PC-3 (cell line): ENCODE results near the gene DNAH14. TPM values are rescaled to one million over a fixed set of nuclear protein-coding genes. Genes with fewer than 3 reads are reported as not detected.

Source experiments
- ATAC-seq: fragments of 200-7000 bp; cut with Tn5 transposase; 2 replicates; pipeline ENCODE4 v1.9.1; 2020; ENCODE audit warnings: mild to moderate bottlenecking, moderate library complexity
- BruUV-seq: library from RNA; stranded (reverse); fragments of 400-500 nt; replicated peaks from 2 replicates; lab custom pipeline; 2021; lab: Mats Ljungman, UMichigan
- CTCF ChIA-PET: fragments of 300-600 bp; sonication (Branson Sonifier 250); formaldehyde crosslinking; loops from one replicate; lab custom pipeline; 2022; ENCODE audit warnings: antibody characterized with exemption; lab: Charles Lee
- POLR2A ChIA-PET: fragments of 300-600 bp; sonication (Branson Sonifier 250); formaldehyde crosslinking; loops from one replicate; lab custom pipeline; 2022; ENCODE audit warnings: antibody characterized with exemption; ENCODE audit not compliant: unreplicated experiment; lab: Charles Lee
- DNase-seq: peaks from one replicate; pipeline ENCODE4 v3.0.0-alpha.2; 2015
- H2AFZ ChIP-seq: fragments of 300-600 bp; sonication (generic); 2 replicates; pipeline ENCODE4 v1.6.0; 2016; ENCODE audit warnings: antibody characterized with exemption, low read length
- H3F3A ChIP-seq: fragments of 300-600 bp; sonication (generic); one replicate; pipeline ENCODE4 v1.6.0; 2017; ENCODE audit warnings: antibody characterized with exemption, low read length, control low read depth, mild to moderate bottlenecking; ENCODE audit not compliant: unreplicated experiment
- H3K27ac ChIP-seq: fragments of 300-600 bp; sonication (generic); 2 replicates; pipeline ENCODE4 v1.5.1; 2016; ENCODE audit warnings: mild to moderate bottlenecking, low read length
- H3K27me3 ChIP-seq: fragments of 300-600 bp; sonication (generic); 2 replicates; pipeline ENCODE4 v1.6.1; 2016; ENCODE audit warnings: low read length, mixed read lengths
- H3K36me3 ChIP-seq: fragments of 300-600 bp; sonication (generic); 2 replicates; pipeline ENCODE4 v1.6.1; 2016; ENCODE audit warnings: low read depth, mixed run types, low read length, mixed read lengths
- H3K4me1 ChIP-seq: fragments of 300-600 bp; sonication (generic); 2 replicates; pipeline ENCODE4 v1.5.1; 2016; ENCODE audit warnings: low read length; ENCODE audit not compliant: insufficient read depth
- H3K4me2 ChIP-seq: fragments of 300-600 bp; sonication (generic); 2 replicates; pipeline ENCODE4 v1.6.0; 2016; ENCODE audit warnings: low read length
- H3K4me3 ChIP-seq: fragments of 300-600 bp; sonication (generic); 2 replicates; pipeline ENCODE4 v1.5.1; 2016; ENCODE audit warnings: mild to moderate bottlenecking, low read length, mixed read lengths
- H3K79me2 ChIP-seq: fragments of 300-600 bp; sonication (generic); 2 replicates; pipeline ENCODE4 v1.6.1; 2017; ENCODE audit warnings: low read length, mixed read lengths
- H3K9ac ChIP-seq: fragments of 300-600 bp; sonication (generic); 2 replicates; pipeline ENCODE4 v1.6.0; 2016; ENCODE audit warnings: mild to moderate bottlenecking, low read length
- H3K9me2 ChIP-seq: fragments of 300-600 bp; sonication (generic); replicated peaks from 2 replicates; pipeline ENCODE4 v1.6.1; 2016; ENCODE audit warnings: mixed run types, low read length, mixed read lengths
- H3K9me3 ChIP-seq: fragments of 300-600 bp; sonication (generic); 2 replicates; pipeline ENCODE4 v1.6.1; 2016; ENCODE audit warnings: low read length, mixed read lengths
- H4K20me1 ChIP-seq: fragments of 300-600 bp; sonication (generic); 2 replicates; pipeline ENCODE4 v1.6.1; 2016; ENCODE audit warnings: low read length, mixed read lengths
- EZH2 ChIP-seq: fragments of 300-600 bp; sonication (generic); IDR thresholded peaks from one replicate; pipeline ENCODE4 v1.6.1; 2017; ENCODE audit warnings: antibody characterized with exemption, mild to moderate bottlenecking, low read length; ENCODE audit not compliant: unreplicated experiment
- EZH2phosphoT487 ChIP-seq: fragments of 300-600 bp; sonication (generic); IDR thresholded peaks from 2 replicates; pipeline ENCODE4 v1.6.1; 2018; ENCODE audit warnings: mild to moderate bottlenecking, antibody characterized with exemption, low read length, borderline replicate concordance
- intact Hi-C: fragments of 100-400 bp; cut with micrococcal nuclease; formaldehyde crosslinking; loops from 2 replicates; pipeline ENCODE4 v1.9.0; 2023
- total RNA-seq: library from RNA; depleted of rRNA; stranded (reverse); fragments of >200 nt; gene quantifications from 2 replicates; pipeline ENCODE4 v1.2.3, GENCODE V29; 2014
- TF ChIP-seq, protein P1 (sequence below): fragments of 300-600 bp; sonication (generic); conservative IDR thresholded peaks from 2 replicates; pipeline ENCODE4 v1.5.1; 2017; ENCODE audit warnings: antibody characterized with exemption, low read depth, mild to moderate bottlenecking, low read length

DNAH14 gene
- total RNA-seq, 1 experiment from 2014 or later, result 42.8 TPM

DNA sequence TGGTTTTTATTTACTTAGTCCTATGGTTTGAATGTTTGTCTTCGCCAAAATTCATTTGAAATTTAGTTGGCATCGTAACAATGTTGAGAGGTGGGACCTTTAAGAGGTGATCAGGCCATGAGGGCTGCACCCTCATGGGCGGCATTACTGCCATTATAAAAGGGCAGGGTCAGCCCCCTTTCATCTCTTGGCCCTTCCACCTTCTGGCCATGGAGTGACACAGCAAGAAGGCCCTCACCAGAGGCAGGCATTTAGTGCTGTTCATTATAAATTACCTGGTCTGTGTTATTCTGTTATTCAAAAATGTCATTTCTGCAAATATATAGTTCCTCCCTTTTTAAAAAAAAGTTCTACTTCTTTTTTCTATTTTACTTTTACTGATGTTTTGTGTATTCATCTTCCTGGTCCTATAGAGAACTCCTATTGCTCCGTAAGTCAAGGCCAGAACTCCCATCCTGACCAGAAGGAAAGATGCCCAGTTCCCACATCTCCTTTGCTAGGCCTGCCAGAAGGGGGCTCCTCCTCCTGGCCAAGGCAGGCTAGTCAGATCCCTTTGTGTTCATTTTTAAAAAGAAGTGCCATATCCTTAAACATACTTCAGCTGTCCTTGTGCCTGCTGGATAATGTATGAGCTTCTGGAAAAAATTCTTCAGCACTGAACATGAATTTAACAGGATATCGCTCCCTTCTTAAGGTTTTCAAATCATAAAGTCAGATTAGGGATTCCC, 508.4 kb downstream of the DNAH14 start:
- DNase-seq (peak; percentile 61), ATAC-seq (peak; percentile 90)
- Histone ChIP-seq H3K36me3 (no peaks in the 10 kb centered on the region), H3K9me3 (no peaks in the 10 kb centered on the region), H3K9ac (no peak overlapping the region), H3K27ac (no peak overlapping the region), H2AFZ (no peak overlapping the region), H4K20me1 (no peaks in the 10 kb centered on the region), H3K27me3 (no peaks in the 10 kb centered on the region), H3K9me2 (no peaks in the 10 kb centered on the region), H3F3A (no peaks in the 10 kb centered on the region), H3K4me1 (no peaks in the 10 kb centered on the region), H3K4me2 (no peak overlapping the region), H3K79me2 (no peaks in the 10 kb centered on the region), H3K4me3 (no peak overlapping the region)
- TF ChIP-seq, protein P1, sequence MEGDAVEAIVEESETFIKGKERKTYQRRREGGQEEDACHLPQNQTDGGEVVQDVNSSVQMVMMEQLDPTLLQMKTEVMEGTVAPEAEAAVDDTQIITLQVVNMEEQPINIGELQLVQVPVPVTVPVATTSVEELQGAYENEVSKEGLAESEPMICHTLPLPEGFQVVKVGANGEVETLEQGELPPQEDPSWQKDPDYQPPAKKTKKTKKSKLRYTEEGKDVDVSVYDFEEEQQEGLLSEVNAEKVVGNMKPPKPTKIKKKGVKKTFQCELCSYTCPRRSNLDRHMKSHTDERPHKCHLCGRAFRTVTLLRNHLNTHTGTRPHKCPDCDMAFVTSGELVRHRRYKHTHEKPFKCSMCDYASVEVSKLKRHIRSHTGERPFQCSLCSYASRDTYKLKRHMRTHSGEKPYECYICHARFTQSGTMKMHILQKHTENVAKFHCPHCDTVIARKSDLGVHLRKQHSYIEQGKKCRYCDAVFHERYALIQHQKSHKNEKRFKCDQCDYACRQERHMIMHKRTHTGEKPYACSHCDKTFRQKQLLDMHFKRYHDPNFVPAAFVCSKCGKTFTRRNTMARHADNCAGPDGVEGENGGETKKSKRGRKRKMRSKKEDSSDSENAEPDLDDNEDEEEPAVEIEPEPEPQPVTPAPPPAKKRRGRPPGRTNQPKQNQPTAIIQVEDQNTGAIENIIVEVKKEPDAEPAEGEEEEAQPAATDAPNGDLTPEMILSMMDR, result peak; percentile 83
- no peak for TF ChIP-seq EZH2
- intact Hi-C loops, result no loop called here
- CTCF ChIA-PET, result interaction anchor here (0.6 kb wide), 1 partner anchor 10 kb away, joined by 3 read pairs; the partner anchor contains the start of gene LBR
- POLR2A ChIA-PET, result no interaction called here
- BruUV-seq, result no TSS peak

DNA sequence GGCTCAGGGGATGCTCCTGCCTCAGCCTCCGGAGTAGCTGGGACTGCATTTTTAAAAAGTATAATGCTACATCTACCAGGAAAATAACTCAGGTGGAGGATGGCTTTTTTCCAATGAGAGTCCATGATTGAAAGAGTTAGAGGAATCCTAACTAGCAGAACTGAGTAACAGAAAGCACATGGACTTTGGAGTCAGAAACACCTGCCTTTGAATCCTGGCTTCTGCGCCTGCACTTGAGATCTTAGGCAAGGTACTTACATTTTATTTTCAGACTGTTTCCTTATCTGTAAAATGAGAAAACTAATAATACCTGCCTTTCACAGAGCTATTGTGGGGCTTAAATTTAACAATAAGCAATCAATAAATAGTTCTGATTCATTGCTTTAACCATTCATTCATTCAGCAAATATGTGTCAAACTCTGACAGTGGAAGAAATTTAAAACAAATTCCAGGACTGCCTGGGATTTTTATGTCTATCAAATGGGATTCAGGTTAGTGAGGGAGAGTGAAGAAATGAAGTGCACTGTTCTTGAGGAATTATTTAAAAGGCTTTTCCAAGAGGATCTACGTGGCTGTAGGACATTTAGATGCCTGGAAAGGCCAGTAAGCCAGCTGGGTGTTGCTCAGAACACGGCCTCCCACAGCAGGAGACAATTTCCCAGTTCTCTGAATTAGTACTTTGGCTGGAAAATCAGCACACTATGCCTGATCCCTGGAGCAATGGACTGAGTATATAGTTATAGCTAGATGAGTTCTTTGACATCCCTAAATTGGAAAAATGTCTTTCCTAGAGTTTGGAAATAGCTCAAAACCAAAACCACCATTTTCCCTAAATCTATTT, 511.1 kb downstream of the DNAH14 start:
- intact Hi-C loops, result no loop called here
- Histone ChIP-seq H3K79me2 (no peaks in the 10 kb centered on the region), H2AFZ (no peak overlapping the region), H3K27me3 (no peaks in the 10 kb centered on the region), H3K9me3 (no peaks in the 10 kb centered on the region), H3K9me2 (no peaks in the 10 kb centered on the region), H3K4me2 (no peak overlapping the region), H3F3A (no peaks in the 10 kb centered on the region), H4K20me1 (no peaks in the 10 kb centered on the region), H3K27ac (no peak overlapping the region), H3K4me1 (peaks cover 10% of the 10 kb centered on the region), H3K9ac (no peak overlapping the region), H3K4me3 (no peak overlapping the region), H3K36me3 (no peaks in the 10 kb centered on the region)
- POLR2A ChIA-PET, result interaction anchor here (0.6 kb wide), 2 partner anchors 66 to 99 kb away, joined by 3 read pairs; no protein-coding TSS in a partner anchor
- CTCF ChIA-PET, result interaction anchor here (0.5 to 0.8 kb wide), 2 partner anchors 12 to 623 kb away, joined by 3 to 9 read pairs; no protein-coding TSS in a partner anchor
- ATAC-seq (no peak), DNase-seq (no peak)
- TF ChIP-seq EZH2phosphoT487 (no peak), EZH2 (no peak)
- TF ChIP-seq, protein P1, result no peak
- no TSS peak for BruUV-seq
